HUDEP-2 (cell line): ENCODE measurements around the gene MYCN.
"Not testable (repeated sequence)": the region's sequence is repeated elsewhere in the genome, so short reads cannot be mapped to it uniquely, and the experiment has no call there.

Experiments
- DNase-seq, 76 experiments: peaks; one replicate each; lab custom pipeline; 2025; ENCODE audit not compliant: unreplicated experiment in 76 of 76; lab: John Stamatoyannopoulos, UW

Gene MYCN

DNA sequence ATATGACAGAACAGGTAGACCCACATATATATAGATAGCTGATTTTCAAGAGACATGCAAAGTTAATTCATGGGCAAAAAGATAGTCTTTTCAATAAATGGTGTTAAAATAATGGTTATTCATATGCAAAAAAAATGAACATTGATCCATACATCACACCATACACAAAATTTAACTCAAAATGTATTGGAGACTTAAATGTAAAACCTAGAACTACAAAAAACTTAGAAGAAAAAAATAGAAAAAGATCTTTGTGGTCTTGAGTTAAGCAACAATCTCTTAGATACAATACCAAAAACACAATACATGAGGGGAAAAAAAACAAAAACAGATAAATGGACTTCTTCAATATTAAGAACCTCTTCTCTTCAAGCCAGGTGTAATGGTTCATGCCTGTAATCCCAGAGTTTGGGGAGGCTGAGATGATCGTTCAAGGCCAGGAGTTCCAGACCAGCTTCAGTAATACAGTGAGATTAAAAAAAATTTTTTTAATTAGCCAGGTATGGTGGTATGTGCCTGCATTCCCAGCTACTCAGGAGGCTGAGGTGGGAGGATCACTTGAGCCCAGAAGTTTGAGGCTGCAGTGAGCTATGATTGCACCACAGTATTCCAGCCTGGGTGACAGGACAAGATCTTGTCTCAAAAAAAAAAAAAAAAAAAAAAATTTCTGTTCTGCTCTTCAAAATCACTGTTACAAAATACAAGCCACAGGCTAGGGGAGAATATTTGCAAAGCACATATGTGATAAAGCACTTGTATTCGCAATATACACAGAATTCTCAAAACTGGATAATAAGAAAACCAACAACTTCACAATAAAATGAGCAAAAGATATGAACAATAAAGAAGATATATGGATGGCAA, 32.7 kb upstream of the MYCN start:
- DNase-seq = no peak

DNA sequence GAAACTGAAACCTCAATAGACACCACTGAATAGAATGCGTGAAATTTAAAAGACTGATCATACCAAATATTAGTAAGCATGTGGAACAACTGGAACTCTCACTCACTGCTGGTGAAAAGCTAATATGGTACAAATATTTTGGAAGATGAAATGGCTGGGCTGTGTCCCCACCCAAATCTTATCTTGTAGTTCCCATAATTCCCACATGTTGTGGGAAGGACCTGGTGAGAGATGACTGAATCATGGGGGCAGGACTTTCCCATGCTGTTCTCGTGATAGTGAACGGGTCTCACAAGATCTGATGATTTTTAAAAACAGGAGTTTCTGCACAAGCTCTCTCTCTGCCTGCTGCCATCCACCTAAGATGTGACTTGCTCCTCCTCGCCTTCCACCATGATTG, 32.0 kb upstream of the MYCN start:
- no peak for DNase-seq

DNA sequence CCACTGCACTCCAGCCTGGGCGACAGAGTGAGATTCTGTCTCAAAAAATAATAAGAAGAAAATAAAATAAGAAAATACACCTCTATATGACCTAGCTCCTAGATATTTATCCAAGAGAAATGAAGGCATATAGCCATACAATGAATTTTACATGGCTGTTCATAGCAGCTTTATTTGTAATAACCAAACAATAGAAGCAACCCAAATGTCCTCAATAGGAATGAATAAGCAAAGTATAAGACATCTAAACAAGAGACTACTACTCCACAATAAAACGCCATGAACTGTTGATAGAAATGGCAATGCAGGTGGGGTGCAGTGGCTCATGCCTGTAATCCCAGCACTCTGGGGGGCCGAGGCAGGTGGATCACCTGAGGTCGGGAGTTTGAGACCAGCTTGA, 31.2 kb upstream of the MYCN start:
- no peak for DNase-seq

DNA sequence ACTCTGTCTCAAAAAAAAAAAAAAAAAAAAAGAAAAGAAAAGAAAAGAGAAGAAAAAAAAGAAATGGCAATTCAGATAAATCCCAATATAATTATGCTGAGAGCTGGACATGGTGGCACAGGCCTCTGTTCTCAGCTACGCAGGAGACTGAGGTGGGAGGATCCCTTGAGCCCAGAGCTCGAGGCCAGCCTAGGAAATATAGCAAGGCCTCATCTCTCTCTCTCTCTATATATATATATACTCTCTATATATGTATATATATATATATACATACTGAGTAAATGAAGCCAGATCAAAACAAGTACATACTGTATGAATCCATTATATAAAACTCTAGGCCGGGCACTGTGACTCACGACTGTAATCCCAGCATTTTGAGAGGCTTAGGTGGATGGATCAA, 30.6 kb upstream of the MYCN start:
- DNase-seq = no peak

DNA sequence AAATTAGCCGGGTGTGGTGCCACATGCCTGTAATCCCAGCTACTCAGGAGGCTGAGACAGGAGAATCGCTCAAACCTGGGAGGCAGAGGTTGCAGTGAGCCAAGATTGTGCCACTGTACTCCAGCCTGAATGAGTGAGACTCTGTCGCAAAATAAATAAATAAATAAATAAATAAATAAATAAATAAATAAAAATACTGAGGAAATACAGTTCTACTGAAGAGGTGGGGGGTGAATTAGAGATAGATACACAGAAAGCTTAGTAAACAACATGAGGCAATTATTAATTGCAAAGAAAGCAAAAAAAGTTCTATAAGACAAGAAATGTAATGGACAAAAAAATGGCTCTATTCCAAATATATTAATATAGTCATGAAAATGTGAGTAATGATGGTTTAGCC, 29.1 kb upstream of the MYCN start:
- not testable (repeated sequence) for DNase-seq

DNA sequence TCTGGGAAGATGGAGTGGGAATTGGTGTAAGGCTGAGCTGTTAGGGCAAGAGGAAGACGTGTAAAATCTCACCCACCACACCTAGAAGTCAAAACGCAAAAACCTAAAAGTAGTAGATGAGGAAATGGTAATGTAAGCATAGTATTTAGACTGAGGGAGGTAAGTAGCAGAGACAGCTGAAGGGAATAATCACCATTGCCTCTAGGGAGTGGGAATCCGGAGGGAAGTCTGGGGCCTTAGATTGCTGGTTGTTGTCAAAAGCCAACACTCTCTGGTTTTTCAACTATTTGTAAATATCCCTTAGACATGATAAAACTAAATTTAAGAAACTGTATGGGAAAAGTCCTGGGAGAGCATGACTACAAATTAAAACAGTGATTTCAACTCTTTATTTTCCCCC, 28.7 kb upstream of the MYCN start:
- no peak for DNase-seq

DNA sequence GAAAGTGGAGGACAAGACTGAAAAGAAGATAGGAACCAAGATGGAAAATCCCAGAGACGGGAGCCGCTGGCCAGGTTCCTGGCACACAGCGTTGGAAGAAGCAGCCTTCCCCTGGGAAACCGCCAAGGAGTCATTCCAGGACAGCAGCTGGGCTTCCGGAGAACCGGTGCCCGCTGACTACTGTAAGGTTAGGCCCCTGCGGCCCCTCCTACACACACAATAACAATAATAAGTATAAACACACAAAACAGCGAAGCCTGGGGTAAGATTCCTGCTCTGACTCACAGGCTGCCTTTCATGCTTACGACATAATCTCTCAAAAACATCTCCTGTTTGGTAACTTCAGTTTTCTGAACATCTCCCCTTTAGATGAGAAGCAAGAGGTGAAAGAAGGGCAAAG, 28.1 kb upstream of the MYCN start:
- DNase-seq = no peak

DNA sequence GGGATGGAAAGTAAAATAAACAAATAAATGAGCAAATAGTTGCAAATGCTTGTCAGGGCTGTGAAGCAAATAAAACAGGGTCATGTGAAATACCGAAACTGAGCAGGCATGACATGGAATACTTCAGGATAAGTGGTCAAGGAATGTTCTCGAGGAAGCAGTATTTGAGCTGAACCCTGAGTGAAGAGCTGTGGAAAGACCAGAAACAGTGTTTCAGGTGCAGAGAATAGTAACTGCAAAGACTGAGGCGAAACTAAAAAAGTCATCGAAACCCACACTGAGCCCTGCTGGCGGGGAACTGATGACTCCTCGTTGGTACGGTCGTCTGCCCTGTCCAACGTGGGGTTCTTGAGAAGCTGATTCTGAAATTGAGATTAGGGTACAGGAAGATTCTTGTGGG, 27.2 kb upstream of the MYCN start:
- DNase-seq = no peak

DNA sequence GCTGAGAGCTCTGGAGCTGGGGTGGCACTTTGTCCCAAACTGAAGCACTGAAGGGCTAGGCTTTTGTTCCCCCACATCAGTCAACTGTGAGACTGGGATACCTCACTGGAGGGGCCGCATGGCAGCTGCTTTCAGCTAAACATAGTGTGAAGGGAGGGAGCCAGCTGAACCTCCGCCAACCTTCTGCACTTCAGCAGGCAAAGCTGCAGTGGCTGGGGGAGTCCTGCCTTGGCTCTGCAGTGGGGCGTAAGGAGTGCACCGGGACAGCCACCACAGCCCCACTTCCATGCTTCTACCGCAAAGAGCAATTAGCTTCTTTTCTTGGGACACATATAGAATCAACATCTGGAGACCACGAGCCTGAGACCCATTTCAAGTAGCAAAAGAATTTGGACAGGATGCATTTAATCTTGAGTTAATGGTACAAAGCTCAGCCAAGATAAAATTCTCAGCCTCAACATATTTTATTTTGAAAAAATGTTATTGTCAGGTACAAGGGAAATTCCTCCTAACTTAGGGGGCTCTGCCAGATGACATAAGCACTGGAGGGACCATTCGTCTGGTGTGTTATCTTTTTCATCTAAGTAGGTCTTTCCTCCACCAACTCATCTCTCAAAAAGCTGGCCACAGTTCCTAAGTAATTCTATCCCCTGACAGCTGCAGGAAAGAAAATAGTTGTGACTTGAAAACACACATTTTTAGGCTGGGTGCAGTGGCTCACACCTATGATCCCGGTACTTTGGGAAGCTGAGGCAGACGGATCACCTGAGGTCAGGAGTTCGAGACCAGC, 25.6 kb upstream of the MYCN start:
- DNase-seq = no peak

DNA sequence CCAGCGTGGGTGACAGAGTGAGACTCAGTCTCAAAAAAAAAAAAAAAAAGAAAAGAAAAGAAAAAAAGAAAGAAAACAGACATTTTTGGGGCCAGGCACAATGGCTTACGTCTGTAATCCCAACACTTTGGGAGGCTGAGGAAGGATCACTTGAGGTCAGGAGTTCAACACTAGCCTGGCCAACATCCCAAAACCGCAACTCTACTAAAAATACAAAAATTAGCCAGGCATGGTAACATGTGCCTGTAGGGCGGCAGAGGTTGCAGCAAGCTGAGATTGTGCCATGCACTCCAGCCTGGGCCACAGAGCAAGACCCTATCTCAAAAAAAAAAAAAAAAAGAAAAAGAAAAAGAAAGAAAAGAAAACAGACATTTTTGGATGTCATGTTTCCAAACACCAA, 24.8 kb upstream of the MYCN start:
- DNase-seq = not testable (repeated sequence)

DNA sequence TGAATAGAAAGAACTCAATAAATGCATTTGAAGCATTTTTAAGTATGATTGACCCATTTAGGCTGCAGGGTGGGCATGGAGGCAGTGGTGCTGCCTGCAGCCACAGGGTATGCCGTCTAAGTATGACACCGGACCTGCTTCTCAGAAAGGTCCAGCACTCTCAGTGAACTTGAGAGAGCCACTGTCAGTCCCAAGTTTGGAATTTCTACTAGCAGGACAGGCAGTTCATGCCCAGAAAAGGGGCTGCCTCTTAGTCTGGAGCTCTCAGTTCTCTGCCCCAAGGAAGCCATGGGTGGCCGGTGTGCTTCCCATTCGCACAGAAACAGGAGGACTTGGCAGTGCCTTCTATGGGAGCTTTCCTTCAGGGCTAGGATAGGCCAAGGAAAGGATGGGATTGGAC, 24.0 kb upstream of the MYCN start:
- no peak for DNase-seq

DNA sequence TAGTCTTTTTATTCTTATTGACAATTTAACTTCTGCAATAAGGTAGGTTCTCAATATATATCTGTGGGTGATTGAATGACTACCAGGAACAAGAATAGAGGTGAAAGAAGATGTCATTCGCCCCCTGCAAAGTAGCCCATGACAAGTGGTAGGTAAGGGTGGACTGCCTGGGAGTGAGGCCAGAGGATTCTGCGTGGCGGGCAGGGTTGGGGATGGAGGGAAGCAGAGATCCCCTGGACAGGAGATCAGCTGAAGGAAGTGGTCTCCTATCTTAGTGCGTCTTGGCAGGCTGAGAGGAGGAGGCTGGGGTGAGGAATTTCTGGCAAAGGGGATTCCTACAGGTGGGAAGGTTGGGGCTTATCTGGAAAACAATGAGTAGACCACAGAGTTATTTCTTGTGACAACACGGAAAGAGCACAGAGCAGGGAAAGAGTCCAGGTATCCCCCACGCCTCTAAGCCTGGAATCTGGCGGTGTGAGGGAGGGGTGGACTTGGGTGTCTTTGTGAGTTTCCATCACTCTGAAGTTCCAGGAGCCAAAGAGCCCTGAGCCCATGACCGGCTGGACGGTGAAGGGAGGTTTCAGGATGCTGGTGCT, 21.5 kb upstream of the MYCN start:
- no peak for DNase-seq

DNA sequence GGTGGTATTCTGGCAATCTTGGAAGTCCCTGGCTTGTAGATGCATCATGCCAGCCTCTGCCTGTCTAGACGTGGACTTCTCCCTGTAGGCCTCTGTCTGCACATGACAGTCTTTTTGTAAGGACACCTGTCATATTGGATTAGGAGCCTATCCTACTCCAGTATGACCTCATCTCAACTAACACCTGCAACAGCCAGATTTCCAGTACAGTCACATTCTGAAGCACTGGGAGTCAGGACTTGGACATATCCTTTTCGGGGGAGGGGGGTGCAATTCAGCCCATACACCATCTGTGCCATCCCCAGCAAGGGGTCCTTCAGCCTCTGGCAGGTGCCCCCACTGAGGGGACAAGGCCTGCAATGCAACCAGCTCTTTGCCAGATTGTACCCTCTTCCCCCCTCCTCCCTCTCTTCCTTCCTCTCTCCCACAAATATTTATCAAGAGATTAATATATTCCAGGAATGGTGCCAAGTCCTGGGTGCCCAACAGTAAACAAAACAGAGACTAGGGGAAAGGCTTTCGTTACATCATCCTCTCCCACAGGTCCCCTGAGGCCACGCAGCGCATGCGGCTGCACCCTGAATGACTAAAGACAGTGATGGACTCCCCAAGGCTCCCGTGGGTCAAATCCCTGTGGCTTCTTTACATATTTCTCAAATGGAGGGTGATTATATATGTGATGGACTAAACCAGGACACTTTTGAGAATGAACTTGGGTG, 20.5 kb upstream of the MYCN start:
- no peak for DNase-seq

DNA sequence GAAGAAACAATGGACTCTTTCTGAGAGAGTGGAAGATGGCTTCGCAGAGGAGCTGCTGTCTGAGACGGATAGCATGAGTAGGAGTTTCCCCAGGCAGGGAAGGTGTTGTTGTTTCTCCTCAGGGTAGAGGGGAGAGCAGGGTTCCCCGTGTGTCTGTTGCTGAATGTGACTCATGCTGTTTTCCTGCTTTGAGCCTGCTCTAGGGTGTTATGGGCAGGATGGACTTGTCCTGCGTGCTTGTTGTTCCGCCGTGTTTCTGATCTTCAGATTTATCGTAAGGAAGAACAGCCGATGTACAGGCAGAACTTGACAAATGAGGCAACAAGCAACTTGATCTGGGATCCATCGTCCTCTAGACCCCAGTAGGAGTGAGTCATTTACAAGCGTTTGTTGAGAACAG, 19.7 kb upstream of the MYCN start:
- no peak for DNase-seq

DNA sequence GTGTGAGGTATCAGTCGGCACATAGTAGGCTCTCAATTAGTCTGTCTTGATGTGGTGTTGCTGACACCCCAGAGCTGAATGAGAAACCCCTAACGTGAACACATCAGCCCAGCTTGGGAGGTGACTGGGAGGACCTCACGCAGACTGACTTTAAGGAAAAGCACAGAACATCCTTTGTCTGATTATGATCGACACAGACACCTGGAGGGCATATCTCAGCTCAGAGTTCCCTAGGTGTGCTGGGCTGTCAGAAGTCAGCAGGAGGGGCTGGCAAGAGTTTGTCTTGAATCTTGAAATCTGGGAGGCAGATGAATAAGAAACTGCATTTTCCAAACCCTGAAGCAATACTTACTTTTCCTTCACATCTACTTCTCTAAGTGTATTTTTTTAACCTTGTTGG, 16.8 kb upstream of the MYCN start:
- DNase-seq = no peak

DNA sequence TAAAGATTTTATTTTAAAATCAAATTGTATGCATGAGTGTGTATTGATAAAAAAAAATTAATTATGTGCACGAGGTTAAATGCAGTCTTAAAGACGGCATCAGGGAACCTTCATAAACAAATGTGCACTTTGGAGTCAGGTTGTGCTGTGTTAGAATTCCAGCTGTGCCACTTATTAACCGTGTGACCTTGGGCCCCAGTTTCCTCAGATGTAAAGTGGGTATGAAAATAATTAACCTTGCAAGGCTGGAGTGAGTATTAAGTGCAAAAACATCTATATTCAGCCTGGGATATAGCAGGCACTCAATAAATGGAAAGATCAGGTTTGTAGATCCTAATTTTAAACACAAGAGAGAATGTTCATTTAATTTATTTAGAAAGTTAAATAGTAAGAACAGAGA, 14.5 kb upstream of the MYCN start:
- no peak for DNase-seq

DNA sequence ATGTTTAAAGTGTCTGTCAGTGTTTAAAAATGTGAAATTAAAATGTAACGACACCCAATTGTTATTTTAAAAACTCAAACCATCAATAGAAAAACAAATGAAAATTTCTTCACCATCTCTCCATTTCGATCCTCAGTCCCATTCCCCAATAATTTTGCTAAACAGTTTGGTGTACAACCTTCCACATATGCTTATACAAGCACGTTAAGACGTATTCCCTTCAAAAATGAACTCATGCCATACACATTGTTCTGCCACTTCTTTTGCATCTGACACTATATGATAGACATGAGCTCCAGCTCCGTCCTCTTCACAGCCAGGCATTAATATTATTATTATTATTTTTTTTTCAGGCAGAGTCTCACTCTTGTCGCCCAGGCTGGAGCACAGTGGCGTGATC, 14.1 kb upstream of the MYCN start:
- DNase-seq = no peak

DNA sequence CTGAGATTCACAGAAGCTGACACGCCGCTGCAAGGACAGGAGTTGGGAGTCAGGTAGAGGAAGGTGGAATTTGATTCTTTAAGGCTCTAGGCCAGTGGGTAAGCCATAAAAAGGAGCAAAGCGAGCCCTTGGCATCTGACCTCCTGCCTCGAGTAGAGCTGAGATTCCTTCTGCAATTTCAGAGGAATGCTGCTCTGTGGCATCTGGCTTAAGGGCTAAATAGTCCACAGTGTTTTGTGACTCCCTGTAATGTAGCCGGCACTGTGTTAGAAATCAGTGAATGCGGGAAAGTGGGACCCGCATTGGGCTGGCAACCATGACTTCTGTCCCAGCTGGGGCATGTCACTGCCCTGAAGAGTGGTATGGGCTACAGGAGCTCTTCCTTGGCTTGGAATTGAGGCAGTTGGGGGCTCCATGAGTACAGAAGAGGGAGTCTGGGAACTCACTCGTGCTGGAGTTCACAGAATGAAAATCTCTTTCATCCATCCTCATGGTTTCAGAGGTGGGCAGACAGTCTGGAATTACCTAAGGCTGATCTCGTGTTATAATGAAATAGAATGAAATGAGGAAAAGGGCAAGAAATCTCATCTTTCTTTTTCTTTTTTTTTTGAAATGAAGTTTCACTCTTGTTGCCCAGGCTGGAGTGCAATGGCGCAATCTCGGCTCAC, 12.7 kb upstream of the MYCN start:
- DNase-seq = no peak

DNA sequence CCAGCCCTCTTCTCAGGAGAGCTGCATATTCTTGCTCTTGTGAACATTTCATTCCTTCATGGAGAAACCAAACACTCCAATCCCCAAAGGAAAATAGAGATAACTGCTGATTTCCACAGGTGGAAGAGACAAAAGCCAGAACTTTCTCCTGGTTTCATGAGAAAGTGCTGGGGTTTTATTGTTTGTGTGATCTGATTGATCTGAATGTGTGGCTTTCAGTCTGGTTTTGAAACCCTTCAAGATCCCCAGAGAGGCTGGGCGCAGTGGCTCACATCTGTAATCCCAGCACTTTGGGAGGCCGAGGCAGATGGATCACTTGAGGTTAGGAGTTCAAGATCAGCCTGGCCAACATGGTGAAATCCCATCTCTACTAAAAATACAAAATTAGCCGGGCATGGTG, 11.3 kb upstream of the MYCN start:
- not testable (repeated sequence) for DNase-seq

DNA sequence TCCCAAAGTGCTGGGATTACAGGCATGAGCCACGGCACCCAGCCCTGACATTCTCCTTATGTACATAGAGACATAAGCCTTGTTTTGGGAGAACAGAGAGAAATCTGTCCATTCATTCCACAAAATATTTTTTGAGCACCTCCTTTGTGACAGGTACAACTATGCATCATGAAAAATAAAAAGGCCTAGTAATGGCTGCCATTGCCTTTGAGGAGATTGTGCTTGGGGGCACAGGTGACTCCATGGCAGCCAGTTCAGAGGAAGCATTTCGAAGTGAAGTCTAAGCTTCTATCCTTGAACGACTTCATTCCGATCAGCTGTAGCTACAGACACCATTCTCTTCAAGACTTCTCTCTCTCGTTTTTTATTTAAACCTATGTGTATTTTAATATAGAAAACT, 10.5 kb upstream of the MYCN start:
- no peak for DNase-seq
